ENCODE measurements around the gene COPS7B. TPM values are rescaled to one million over a fixed set of nuclear protein-coding genes. Genes with fewer than 3 reads are reported as not detected.

The COPS7B gene
- total RNA-seq, 1 experiment from 2014 or later = 61.4 TPM

DNA sequence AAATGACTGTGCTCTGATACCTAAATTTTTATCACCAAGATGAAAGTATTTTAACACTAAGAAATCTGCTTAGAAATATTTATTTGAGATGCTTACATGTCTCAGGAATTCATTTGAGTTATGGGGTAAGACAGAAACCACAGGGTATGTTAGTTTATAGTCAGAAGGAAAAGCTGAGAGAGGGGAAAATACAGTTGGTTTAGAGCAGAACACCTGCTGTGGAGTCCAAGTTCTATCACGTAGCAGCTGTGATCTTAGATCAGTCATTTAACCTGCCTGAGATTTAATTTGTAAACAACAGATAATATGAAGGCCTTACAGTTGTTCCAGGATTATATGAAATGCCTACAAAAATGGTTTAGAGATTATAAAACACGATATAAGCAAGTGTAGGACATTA is 34.2 kb upstream of the COPS7B start:
- Mint-ChIP-seq H3K27ac (no peak overlapping the region), H3K4me3 (no peak overlapping the region), H3K36me3 (ENCODE audit: insufficient read depth in 1 of 3, low read depth in 3 of 3) (peaks cover 0 to 11% (median 0%) of the 10 kb centered on the region in 3 experiments; a peak in 2 of 7 replicates), H3K4me1 (peaks cover 15 to 18% of the 10 kb centered on the region in 2 experiments), H3K9me3 (no peaks in the 10 kb centered on the region), H3K27me3 (ENCODE audit: low read depth) (no peaks in the 10 kb centered on the region)
- H3K4me1 ChIP-seq (ENCODE audit: insufficient read depth, low read length) = no peaks in the 10 kb centered on the region
- H4K8ac ChIP-seq (replicated peaks; ENCODE audit: insufficient read length, low read depth, low read length) = no peak overlapping the region
- no CpG with 5 or more reads among the region's 2 CpGs for WGBS (ENCODE audit: extremely low coverage, insufficient read length, low lambda C conversion rate)
- no peak overlapping the region for H2BK12ac ChIP-seq (ENCODE audit: insufficient read length, low read depth, low read length)
- no peak overlapping the region for H2BK5ac ChIP-seq (ENCODE audit: insufficient read length, low read length)
- DNase-seq = no peak
- H3K56ac ChIP-seq (ENCODE audit: insufficient read length, low read depth, low read length) = no peak overlapping the region
- H3K9ac ChIP-seq (ENCODE audit: extremely low read depth, insufficient read length, low read length) = no peak overlapping the region
- no peak overlapping the region for H2AFZ ChIP-seq (ENCODE audit: low read length)
- no peak overlapping the region for H3K23ac ChIP-seq (ENCODE audit: insufficient read length, low read depth, low read length)
- H3K27ac ChIP-seq (ENCODE audit: insufficient read length, low read depth, low read length) = no peak overlapping the region
- no peaks in the 10 kb centered on the region for H3K23me2 ChIP-seq (ENCODE audit: insufficient read length, low read depth, low read length, poor library complexity, severe bottlenecking)
- no peaks in the 10 kb centered on the region for H4K20me1 ChIP-seq (ENCODE audit: control insufficient read depth, insufficient read depth, insufficient read length)
- no peak overlapping the region for H3K4me2 ChIP-seq (ENCODE audit: insufficient read depth, insufficient read length, low read length)
- no peak overlapping the region for H4K5ac ChIP-seq (ENCODE audit: insufficient read length, low read depth, low read length)
- no peak overlapping the region for H3T11ph ChIP-seq (ENCODE audit: low read length)
- H2BK20ac ChIP-seq (ENCODE audit: low read depth, low read length, poor library complexity, severe bottlenecking) = no peak overlapping the region
- no peaks in the 10 kb centered on the region for H3K9me3 ChIP-seq (ENCODE audit: control insufficient read depth, low read depth, low read length)
- no peak overlapping the region for H4K91ac ChIP-seq (ENCODE audit: insufficient read length, low read depth, low read length)
- no peak overlapping the region for H3K4ac ChIP-seq (ENCODE audit: low read depth, low read length)
- no peaks in the 10 kb centered on the region for H3K79me1 ChIP-seq (ENCODE audit: insufficient read depth, low read depth, low read length, poor library complexity, severe bottlenecking)
- H2AK5ac ChIP-seq (ENCODE audit: insufficient read length, low read length) = no peak overlapping the region
- no peak overlapping the region for H2BK120ac ChIP-seq (ENCODE audit: low read depth, low read length, poor library complexity, severe bottlenecking)
- no peak overlapping the region for H3K18ac ChIP-seq (ENCODE audit: insufficient read length, low read depth, low read length)
- no peaks in the 10 kb centered on the region for H3K27me3 ChIP-seq (ENCODE audit: insufficient read depth, low read length)
- no peak overlapping the region for H2BK15ac ChIP-seq (ENCODE audit: low read depth, low read length)
- H3K14ac ChIP-seq (ENCODE audit: insufficient read depth, low read length) = no peak overlapping the region
- H3K79me2 ChIP-seq (ENCODE audit: insufficient read depth, low read length) = no peaks in the 10 kb centered on the region
- TF ChIP-seq, protein P1, sequence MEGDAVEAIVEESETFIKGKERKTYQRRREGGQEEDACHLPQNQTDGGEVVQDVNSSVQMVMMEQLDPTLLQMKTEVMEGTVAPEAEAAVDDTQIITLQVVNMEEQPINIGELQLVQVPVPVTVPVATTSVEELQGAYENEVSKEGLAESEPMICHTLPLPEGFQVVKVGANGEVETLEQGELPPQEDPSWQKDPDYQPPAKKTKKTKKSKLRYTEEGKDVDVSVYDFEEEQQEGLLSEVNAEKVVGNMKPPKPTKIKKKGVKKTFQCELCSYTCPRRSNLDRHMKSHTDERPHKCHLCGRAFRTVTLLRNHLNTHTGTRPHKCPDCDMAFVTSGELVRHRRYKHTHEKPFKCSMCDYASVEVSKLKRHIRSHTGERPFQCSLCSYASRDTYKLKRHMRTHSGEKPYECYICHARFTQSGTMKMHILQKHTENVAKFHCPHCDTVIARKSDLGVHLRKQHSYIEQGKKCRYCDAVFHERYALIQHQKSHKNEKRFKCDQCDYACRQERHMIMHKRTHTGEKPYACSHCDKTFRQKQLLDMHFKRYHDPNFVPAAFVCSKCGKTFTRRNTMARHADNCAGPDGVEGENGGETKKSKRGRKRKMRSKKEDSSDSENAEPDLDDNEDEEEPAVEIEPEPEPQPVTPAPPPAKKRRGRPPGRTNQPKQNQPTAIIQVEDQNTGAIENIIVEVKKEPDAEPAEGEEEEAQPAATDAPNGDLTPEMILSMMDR (conservative IDR thresholded peaks at IDR 0.05) = no peak

Measured in H9 (cell line).